ENCODE data around the gene GNG7.

Gene GNG7

GRCh38 chr19:2554856-2555255 is 147.6 kb downstream of the GNG7 start (continued):
- TF ChIP-seq GLIS3 (CRISPR knock-in tag; IDR thresholded peaks at IDR 0.05): no peak
- no peak for TF ChIP-seq BACH2 (CRISPR knock-in tag; IDR thresholded peaks at IDR 0.05; ENCODE audit: borderline replicate concordance)
- no peak for TF ChIP-seq CSRNP3 (CRISPR knock-in tag; IDR thresholded peaks at IDR 0.05)
- no peak for TF ChIP-seq ISL1 (CRISPR knock-in tag; IDR thresholded peaks at IDR 0.05)
- no peak for TF ChIP-seq TCF4 (CRISPR knock-in tag; IDR thresholded peaks at IDR 0.05; ENCODE audit: borderline replicate concordance)
- TF ChIP-seq ZNF565 (CRISPR knock-in tag; conservative IDR thresholded peaks at IDR 0.05; ENCODE audit: low read depth): no peak
- no peak for TF ChIP-seq ZC3H10 (CRISPR knock-in tag; IDR thresholded peaks at IDR 0.05)

- TF ChIP-seq ZNF8 (CRISPR knock-in tag; IDR thresholded peaks at IDR 0.05): no peak
- TF ChIP-seq TOX (CRISPR knock-in tag; IDR thresholded peaks at IDR 0.05; ENCODE audit: borderline replicate concordance): no peak
- no peak for TF ChIP-seq SNAI2 (CRISPR knock-in tag; IDR thresholded peaks at IDR 0.05)
- no peak for ATAC-seq
Measured at GRCh38 chr19:2553510-2553909, 149.0 kb downstream of the GNG7 start.

GRCh38 chr19:2552859-2553258 is 149.6 kb downstream of the GNG7 start:
- ATAC-seq: peak; percentile 48
- TF ChIP-seq GLIS3 (CRISPR knock-in tag; IDR thresholded peaks at IDR 0.05): no peak
- no peak for TF ChIP-seq RARB (CRISPR knock-in tag; IDR thresholded peaks at IDR 0.05)
- TF ChIP-seq ZC3H10 (CRISPR knock-in tag; IDR thresholded peaks at IDR 0.05): no peak
- no peak for TF ChIP-seq TSHZ2 (CRISPR knock-in tag; IDR thresholded peaks at IDR 0.05)
- no peak for TF ChIP-seq ZNF70 (CRISPR knock-in tag; IDR thresholded peaks at IDR 0.05)
- TF ChIP-seq PPARA (CRISPR knock-in tag; IDR thresholded peaks at IDR 0.05; ENCODE audit: borderline replicate concordance): no peak
- TF ChIP-seq PATZ1 (CRISPR knock-in tag; IDR thresholded peaks at IDR 0.05; ENCODE audit: borderline replicate concordance): no peak
- TF ChIP-seq CSDC2 (CRISPR knock-in tag; IDR thresholded peaks at IDR 0.05): no peak
- TF ChIP-seq ZFP30 (CRISPR knock-in tag; IDR thresholded peaks at IDR 0.05): no peak
- no peak for TF ChIP-seq CSRNP3 (CRISPR knock-in tag; IDR thresholded peaks at IDR 0.05)
- no peak for TF ChIP-seq TOX (CRISPR knock-in tag; IDR thresholded peaks at IDR 0.05; ENCODE audit: borderline replicate concordance)
- TF ChIP-seq POU6F1 (CRISPR knock-in tag; IDR thresholded peaks at IDR 0.05; ENCODE audit: borderline replicate concordance, low read depth): no peak
- no peak for TF ChIP-seq TCF4 (CRISPR knock-in tag; IDR thresholded peaks at IDR 0.05; ENCODE audit: borderline replicate concordance)
- no peak for TF ChIP-seq ISL1 (CRISPR knock-in tag; IDR thresholded peaks at IDR 0.05)
- no peak for TF ChIP-seq BACH2 (CRISPR knock-in tag; IDR thresholded peaks at IDR 0.05; ENCODE audit: borderline replicate concordance)
- TF ChIP-seq ZNF8 (CRISPR knock-in tag; IDR thresholded peaks at IDR 0.05): no peak
- TF ChIP-seq SNAI2 (CRISPR knock-in tag; IDR thresholded peaks at IDR 0.05): no peak
- TF ChIP-seq ZNF565 (CRISPR knock-in tag; conservative IDR thresholded peaks at IDR 0.05; ENCODE audit: low read depth): no peak
- no peak for TF ChIP-seq OSR1 (CRISPR knock-in tag; IDR thresholded peaks at IDR 0.05)
- TF ChIP-seq CREB5 (CRISPR knock-in tag; IDR thresholded peaks at IDR 0.05; ENCODE audit: low read depth): no peak
